ENCODE results near the gene C1orf232.

The C1orf232 gene

GRCh38 chr1:26175346-26175745, 6.6 kb upstream of the C1orf232 start:
- Histone ChIP-seq H3K4me2 (ENCODE audit: low read length) (no peak overlapping the region), H3K79me2 (no peaks in the 10 kb centered on the region), H3K4me1 (peaks cover 10% of the 10 kb centered on the region), H3K36me3 (ENCODE audit: control insufficient read depth, insufficient read depth, low read length) (no peaks in the 10 kb centered on the region), H3K9ac (no peak overlapping the region), H3K9me3 (ENCODE audit: control insufficient read depth, low read length) (no peaks in the 10 kb centered on the region), H2AFZ (no peak overlapping the region), H3K4me3 (ENCODE audit: low read depth, low read length) (no peak overlapping the region), H3K27me3 (ENCODE audit: control insufficient read depth, insufficient read depth, low read length) (no peaks in the 10 kb centered on the region), H3K27ac (no peak overlapping the region)
- no peak for TF ChIP-seq CTCF (IDR thresholded peaks at IDR 0.05)

GRCh38 chr1:26171084-26172072, 2.6 kb upstream of the C1orf232 start, which contains the start of gene ZNF593OS:
ZNF593OS (minus strand) TSS chr1:26171832; CDS start chr1:26171661, 171 bp downstream.
- peak within 1 kb of the TSS; percentile 93 for H3K4me3 ChIP-seq (ENCODE audit: low read depth, low read length)
- peak within 1 kb of the TSS; percentile 78 for H3K27ac ChIP-seq
- H3K4me1 ChIP-seq, result peaks cover 13% of the 10 kb centered on the region
- H3K9ac ChIP-seq, result no peak within 1 kb of the TSS
- H2AFZ ChIP-seq, result no peak within 1 kb of the TSS
- no peaks in the 10 kb centered on the region for H3K36me3 ChIP-seq (ENCODE audit: control insufficient read depth, insufficient read depth, low read length)
- no peaks in the 10 kb centered on the region for H3K9me3 ChIP-seq (ENCODE audit: control insufficient read depth, low read length)
- H3K4me2 ChIP-seq (ENCODE audit: low read length), result peak within 1 kb of the TSS; percentile 99
- no peaks in the 10 kb centered on the region for H3K27me3 ChIP-seq (ENCODE audit: control insufficient read depth, insufficient read depth, low read length)
- no peak for TF ChIP-seq CTCF (IDR thresholded peaks at IDR 0.05)
- no peaks in the 10 kb centered on the region for H3K79me2 ChIP-seq

- H3K9me3 ChIP-seq (ENCODE audit: control insufficient read depth, low read length), result no peaks in the 10 kb centered on the region
- TF ChIP-seq CTCF (IDR thresholded peaks at IDR 0.05), result no peak
- H3K79me2 ChIP-seq, result no peaks in the 10 kb centered on the region
- H3K4me1 ChIP-seq, result peaks cover 13% of the 10 kb centered on the region
- H3K9ac ChIP-seq, result no peak overlapping the region
- H3K27me3 ChIP-seq (ENCODE audit: control insufficient read depth, insufficient read depth, low read length), result no peaks in the 10 kb centered on the region
- H3K27ac ChIP-seq, result peak overlapping the region; percentile 78
- H2AFZ ChIP-seq, result peak overlapping the region; percentile 87
- no peaks in the 10 kb centered on the region for H3K36me3 ChIP-seq (ENCODE audit: control insufficient read depth, insufficient read depth, low read length)
- peak overlapping the region; percentile 99 for H3K4me2 ChIP-seq (ENCODE audit: low read length)
- peak overlapping the region; percentile 93 for H3K4me3 ChIP-seq (ENCODE audit: low read depth, low read length)
Measured at GRCh38 chr1:26170472-26170821, 1.7 kb upstream of the C1orf232 start.

- Histone ChIP-seq H3K27ac (peak within 1 kb of the TSS; percentile 78), H3K9ac (no peak within 1 kb of the TSS), H2AFZ (peak within 1 kb of the TSS; percentile 87), H3K4me3 (ENCODE audit: low read depth, low read length) (peak within 1 kb of the TSS; percentile 93), H3K4me1 (peaks cover 13% of the 10 kb centered on the region), H3K27me3 (ENCODE audit: control insufficient read depth, insufficient read depth, low read length) (no peaks in the 10 kb centered on the region), H3K4me2 (ENCODE audit: low read length) (peak within 1 kb of the TSS; percentile 99), H3K79me2 (no peaks in the 10 kb centered on the region), H3K36me3 (ENCODE audit: control insufficient read depth, insufficient read depth, low read length) (no peaks in the 10 kb centered on the region), H3K9me3 (ENCODE audit: control insufficient read depth, low read length) (no peaks in the 10 kb centered on the region)
- TF ChIP-seq CTCF (IDR thresholded peaks at IDR 0.05), result peak; percentile 81
Measured at GRCh38 chr1:26169669-26170471, 1.1 kb upstream of the C1orf232 start, which contains the start of gene ZNF593. ZNF593 (plus strand) TSS chr1:26169908; CDS start chr1:26169984, 76 bp downstream.

Data from parathyroid adenoma (tissue), 2 donors.